ENCODE data around the gene ZNF316. TPM values are rescaled to one million over a fixed set of nuclear protein-coding genes. Genes with fewer than 3 reads are reported as not detected.

The ZNF316 gene
- polyA plus RNA-seq, 1 of the 3 experiments (the other 2 are of a cell fraction): 18.6 TPM

DNA sequence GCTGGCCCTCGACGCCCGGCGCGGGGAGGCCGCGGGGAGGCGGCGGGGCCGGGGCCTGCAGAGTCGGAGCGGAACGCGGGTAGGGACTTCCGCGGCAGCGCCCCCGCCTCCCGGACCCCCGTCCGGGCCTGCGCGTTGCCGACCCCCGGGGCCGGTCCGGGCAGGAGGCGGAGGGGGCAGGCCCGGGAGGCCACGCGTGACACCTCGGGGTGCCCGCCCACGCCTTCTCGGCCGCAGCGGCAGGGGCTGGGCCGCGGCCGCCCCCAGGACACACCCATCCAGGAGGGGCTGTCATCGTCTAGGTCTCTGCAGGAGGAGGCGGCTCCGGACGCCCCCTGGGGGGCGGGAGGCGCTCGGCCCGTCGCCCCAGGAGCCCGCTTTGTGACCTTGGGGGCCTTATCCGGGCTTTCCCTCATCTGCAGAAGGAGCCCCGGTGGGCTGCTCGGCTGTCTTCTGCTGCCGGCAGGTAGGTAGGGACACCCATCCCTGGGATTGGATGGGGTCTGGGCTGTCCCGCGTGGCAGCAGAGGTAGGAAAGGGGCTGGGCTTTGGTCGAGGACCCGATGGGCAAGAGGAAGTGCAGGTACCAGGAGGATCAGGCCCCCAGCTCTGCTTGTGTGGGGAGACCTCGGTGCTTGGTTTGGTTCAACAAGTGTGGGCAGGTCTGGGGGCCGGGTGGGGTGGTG lies 569 bp downstream of the ZNF316 start:
- Histone ChIP-seq H3K27me3 (ENCODE audit: insufficient read depth) (no peaks in the 10 kb centered on the region), H3K9ac (peak overlapping the region; percentile 69; the same call in 1 of the 2 replicates), H2AFZ (ENCODE audit: low read depth) (peak overlapping the region; percentile 73; the same call in 1 of the 2 replicates), H3K9me2 (no peaks in the 10 kb centered on the region), H3F3A (replicated peaks; ENCODE audit: insufficient read depth) (no peaks in the 10 kb centered on the region), H3K79me2 (ENCODE audit: insufficient read depth) (peaks cover 56% of the 10 kb centered on the region), H3K4me2 (peak overlapping the region; percentile 99), H3K9me3 (no peaks in the 10 kb centered on the region), H3K4me3 (ENCODE audit: low read depth in 2 of 2, low read length in 1 of 2) (peak overlapping the region; percentile 68 to 89), H3K4me1 (ENCODE audit: control insufficient read depth in 1 of 2, insufficient read depth in 2 of 2, low read depth in 1 of 2, low read length in 1 of 2) (peaks cover 5 to 15% of the 10 kb centered on the region in 2 experiments; a peak in 2 of 4 replicates), H4K20me1 (ENCODE audit: insufficient read depth) (peaks cover 13% of the 10 kb centered on the region; the same call in 1 of the 2 replicates), H3K27ac (ENCODE audit: low read depth in 2 of 2, low read length in 1 of 2) (peak overlapping the region in 1 of 2 experiments; percentile 67; a peak in 1 of 4 replicates), H3K36me3 (replicated peaks in 1 of 2; ENCODE audit: control insufficient read depth in 1 of 2, insufficient read depth in 2 of 2, low read length in 1 of 2) (peaks cover 22 to 34% of the 10 kb centered on the region in 2 experiments)
- TF ChIP-seq SMC3 (IDR thresholded peaks at IDR 0.05; ENCODE audit: low read depth, low read length) (peak; percentile 20; the same call in 1 of the 2 replicates), RAD21 (IDR thresholded peaks at IDR 0.05; ENCODE audit: low read length) (peak; percentile 46), MXI1 (IDR thresholded peaks at IDR 0.05; ENCODE audit: low read depth, low read length) (peak; percentile 54; the same call in 1 of the 2 replicates), EZH2phosphoT487 (IDR thresholded peaks at IDR 0.05; ENCODE audit: borderline replicate concordance, low read depth) (no peak)
- TF ChIP-seq, protein P1, sequence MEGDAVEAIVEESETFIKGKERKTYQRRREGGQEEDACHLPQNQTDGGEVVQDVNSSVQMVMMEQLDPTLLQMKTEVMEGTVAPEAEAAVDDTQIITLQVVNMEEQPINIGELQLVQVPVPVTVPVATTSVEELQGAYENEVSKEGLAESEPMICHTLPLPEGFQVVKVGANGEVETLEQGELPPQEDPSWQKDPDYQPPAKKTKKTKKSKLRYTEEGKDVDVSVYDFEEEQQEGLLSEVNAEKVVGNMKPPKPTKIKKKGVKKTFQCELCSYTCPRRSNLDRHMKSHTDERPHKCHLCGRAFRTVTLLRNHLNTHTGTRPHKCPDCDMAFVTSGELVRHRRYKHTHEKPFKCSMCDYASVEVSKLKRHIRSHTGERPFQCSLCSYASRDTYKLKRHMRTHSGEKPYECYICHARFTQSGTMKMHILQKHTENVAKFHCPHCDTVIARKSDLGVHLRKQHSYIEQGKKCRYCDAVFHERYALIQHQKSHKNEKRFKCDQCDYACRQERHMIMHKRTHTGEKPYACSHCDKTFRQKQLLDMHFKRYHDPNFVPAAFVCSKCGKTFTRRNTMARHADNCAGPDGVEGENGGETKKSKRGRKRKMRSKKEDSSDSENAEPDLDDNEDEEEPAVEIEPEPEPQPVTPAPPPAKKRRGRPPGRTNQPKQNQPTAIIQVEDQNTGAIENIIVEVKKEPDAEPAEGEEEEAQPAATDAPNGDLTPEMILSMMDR (IDR thresholded peaks at IDR 0.05): peak; percentile 53
- POLR2A ChIA-PET: interaction anchor here (0.9 to 1.0 kb wide), 3 partner anchors 21 to 47 kb away, joined by 4 to 9 read pairs (median 6); partner anchors contain the start of genes INTS15 and ZNF853
- peak; percentile 98 for DNase-seq
- 2% methylated on average over 26 of the region's 60 CpGs for WGBS (ENCODE audit: low lambda C conversion rate)
- CTCF ChIA-PET: interaction anchor here (0.7 to 2.0 kb wide), 2 partner anchors 48 to 75 kb away, joined by 3 to 6 read pairs; partner anchors contain the start of gene INTS15

DNA sequence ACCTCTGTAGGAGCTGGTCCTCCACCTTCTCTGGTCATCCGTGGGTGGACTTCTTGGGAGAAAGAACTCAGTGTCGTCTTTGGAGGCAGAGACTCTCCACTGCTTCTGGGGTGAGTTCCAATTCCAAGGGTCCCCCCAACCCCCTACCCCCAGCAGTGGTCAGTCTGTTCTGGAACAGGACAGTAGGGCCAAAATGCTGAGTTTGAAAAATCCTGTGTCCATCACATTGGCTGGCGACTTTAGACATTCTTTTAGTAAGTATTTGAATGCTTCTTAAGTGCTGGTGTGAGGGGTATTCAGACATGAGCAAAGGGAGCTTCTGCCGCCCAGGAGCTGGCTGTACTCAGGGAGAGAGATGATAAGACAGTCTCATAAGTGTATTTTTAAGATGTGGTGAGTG lies 1.9 kb downstream of the ZNF316 start:
- 91% methylated on average over 4 of the region's 4 CpGs for WGBS (ENCODE audit: low lambda C conversion rate)
- Histone ChIP-seq H2AFZ (ENCODE audit: low read depth) (no peak overlapping the region), H3K27ac (ENCODE audit: low read depth in 2 of 2, low read length in 1 of 2) (no peak overlapping the region), H3K27me3 (ENCODE audit: insufficient read depth) (no peaks in the 10 kb centered on the region), H3K36me3 (replicated peaks in 1 of 2; ENCODE audit: control insufficient read depth in 1 of 2, insufficient read depth in 2 of 2, low read length in 1 of 2) (peaks cover 24 to 48% of the 10 kb centered on the region in 2 experiments), H3K79me2 (ENCODE audit: insufficient read depth) (peaks cover 56% of the 10 kb centered on the region), H3K9ac (no peak overlapping the region), H3K9me3 (no peaks in the 10 kb centered on the region), H3F3A (replicated peaks; ENCODE audit: insufficient read depth) (no peaks in the 10 kb centered on the region), H4K20me1 (ENCODE audit: insufficient read depth) (peaks cover 13% of the 10 kb centered on the region; the same call in 1 of the 2 replicates), H3K9me2 (no peaks in the 10 kb centered on the region), H3K4me2 (peak overlapping the region; percentile 99), H3K4me1 (ENCODE audit: control insufficient read depth in 1 of 2, insufficient read depth in 2 of 2, low read depth in 1 of 2, low read length in 1 of 2) (peaks cover 5 to 15% of the 10 kb centered on the region in 2 experiments; a peak in 2 of 4 replicates), H3K4me3 (ENCODE audit: low read depth in 2 of 2, low read length in 1 of 2) (no peak overlapping the region; a peak in 1 of 4 replicates)
- ChIA-PET CTCF (interaction anchor here (0.9 to 2.0 kb wide), 3 partner anchors 20 to 292 kb away, joined by 3 to 11 read pairs (median 6); partner anchors contain the start of gene INTS15), POLR2A (no interaction called here)
- no peak for DNase-seq
- TF ChIP-seq POLR2AphosphoS5 (IDR thresholded peaks at IDR 0.05; ENCODE audit: low read depth, low read length): no peak
- no peak for TF ChIP-seq TEAD4 (IDR thresholded peaks at IDR 0.05; ENCODE audit: borderline replicate concordance, insufficient read depth)
- TF ChIP-seq, protein P2, sequence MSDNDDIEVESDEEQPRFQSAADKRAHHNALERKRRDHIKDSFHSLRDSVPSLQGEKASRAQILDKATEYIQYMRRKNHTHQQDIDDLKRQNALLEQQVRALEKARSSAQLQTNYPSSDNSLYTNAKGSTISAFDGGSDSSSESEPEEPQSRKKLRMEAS (IDR thresholded peaks at IDR 0.05; ENCODE audit: low read depth): no peak
- no peak for TF ChIP-seq ELF1 (IDR thresholded peaks at IDR 0.05)
- TF ChIP-seq YY1 (IDR thresholded peaks at IDR 0.05; ENCODE audit: low read depth): no peak
- no peak for TF ChIP-seq JUND (IDR thresholded peaks at IDR 0.05)
- TF ChIP-seq NFIC (IDR thresholded peaks at IDR 0.05; ENCODE audit: borderline replicate concordance): no peak
- no peak for TF ChIP-seq MEF2A (IDR thresholded peaks at IDR 0.05; ENCODE audit: borderline replicate concordance, low read depth)
